OCI-LY7 (cell line): ENCODE measurements around the gene SHROOM2. TPM values are rescaled to one million over a fixed set of nuclear protein-coding genes. Genes with fewer than 3 reads are reported as not detected.

ENCODE experiments used
- BruUV-seq: library from RNA; stranded (reverse); fragments of 400-500 nt; replicated peaks from 2 replicates; lab custom pipeline; 2021; lab: Mats Ljungman, UMichigan
- CTCF ChIA-PET: fragments of 300-600 bp; sonication (Branson Sonifier 250); formaldehyde crosslinking; loops from one replicate; lab custom pipeline; 2022; ENCODE audit warnings: antibody characterized with exemption; ENCODE audit not compliant: unreplicated experiment; lab: Charles Lee
- POLR2A ChIA-PET: fragments of 300-600 bp; sonication (Branson Sonifier 250); formaldehyde crosslinking; loops from one replicate; lab custom pipeline; 2022; ENCODE audit warnings: antibody characterized with exemption; lab: Charles Lee
- DNase-seq: peaks from one replicate; pipeline ENCODE4 v3.0.0-alpha.2; 2015; ENCODE audit warnings: low spot score
- H2AFZ ChIP-seq: fragments of 200-600 bp; sonication (generic), shearing (Covaris generic); 2 replicates; pipeline ENCODE4 v1.6.1; 2014; ENCODE audit warnings: mild to moderate bottlenecking, antibody characterized with exemption, low read length, moderate library complexity
- H3K27ac ChIP-seq: fragments of 200-600 bp; sonication (generic); 2 replicates; pipeline ENCODE4 v1.5.1; 2014; ENCODE audit warnings: mixed run types, low read depth, mild to moderate bottlenecking, moderate library complexity, low read length, inconsistent platforms; ENCODE audit not compliant: poor library complexity, severe bottlenecking
- H3K36me3 ChIP-seq: fragments of 200-600 bp; sonication (generic); 2 replicates; pipeline ENCODE4 v1.6.1; 2014; ENCODE audit warnings: mild to moderate bottlenecking, antibody characterized with exemption, low read length, moderate library complexity, mixed read lengths; ENCODE audit not compliant: insufficient read depth
- H3K4me1 ChIP-seq: fragments of 200-600 bp; sonication (generic); 2 replicates; pipeline ENCODE4 v1.5.1; 2014; ENCODE audit warnings: mild to moderate bottlenecking, low read length; ENCODE audit not compliant: insufficient read depth, poor library complexity, severe bottlenecking
- H3K4me2 ChIP-seq: fragments of 200-600 bp; sonication (generic); 2 replicates; pipeline ENCODE4 v1.6.1; 2014; ENCODE audit warnings: mild to moderate bottlenecking, low read length
- H3K4me3 ChIP-seq: fragments of 200-600 bp; sonication (generic); 2 replicates; pipeline ENCODE4 v1.5.1; 2014; ENCODE audit warnings: mild to moderate bottlenecking, low read depth, low read length; ENCODE audit not compliant: poor library complexity, severe bottlenecking
- H3K79me2 ChIP-seq: fragments of 200-600 bp; sonication (generic); 2 replicates; pipeline ENCODE4 v1.6.1; 2016; ENCODE audit warnings: low read depth, mild to moderate bottlenecking, low read length, moderate library complexity, mixed read lengths; ENCODE audit not compliant: insufficient read depth
- H3K9me2 ChIP-seq: fragments of 200-600 bp; sonication (generic); 2 replicates; pipeline ENCODE4 v1.6.1; 2016; ENCODE audit warnings: mild to moderate bottlenecking, low read length, mixed read lengths; ENCODE audit not compliant: insufficient read depth
- H3K9me3 ChIP-seq: fragments of 200-600 bp; sonication (generic); 2 replicates; pipeline ENCODE4 v1.6.1; 2014; ENCODE audit warnings: mild to moderate bottlenecking, mixed run types, low read length, mixed read lengths
- H4K20me1 ChIP-seq: fragments of 200-600 bp; sonication (generic); 2 replicates; pipeline ENCODE4 v1.6.1; 2014; ENCODE audit warnings: mild to moderate bottlenecking, antibody characterized with exemption, low read length, moderate library complexity, mixed read lengths; ENCODE audit not compliant: insufficient read depth
- CTCF ChIP-seq: fragments of 200-600 bp; sonication (generic); conservative IDR thresholded peaks from 2 replicates; pipeline ENCODE4 v1.5.1; 2014; ENCODE audit warnings: mild to moderate bottlenecking, antibody characterized with exemption, low read length, moderate library complexity, mixed read lengths
- EZH2phosphoT487 ChIP-seq: fragments of 200-600 bp; sonication (generic); IDR thresholded peaks from 2 replicates; pipeline ENCODE4 v1.6.1; 2018; ENCODE audit warnings: low read depth, borderline replicate concordance, mild to moderate bottlenecking, mixed run types, antibody characterized with exemption, low read length, moderate library complexity, mixed read lengths
- intact Hi-C: fragments of 100-400 bp; cut with micrococcal nuclease; formaldehyde crosslinking; loops from one replicate; pipeline ENCODE4 v1.10.0; 2022; ENCODE audit not compliant: unreplicated experiment
- total RNA-seq, 2 experiments: library from RNA; depleted of rRNA in 1 of 2; stranded (reverse); fragments of >200 nt in 1 of 2; shearing (Covaris generic) in 1 of 2; gene quantifications; 2 replicates each; pipeline ENCODE4 v1.2.3, GENCODE V29; 2014 to 2022

The SHROOM2 gene
- total RNA-seq, 2 experiments from 2014 or later: not detected

GRCh38 chrX:9921407-9921806, 135.2 kb downstream of the SHROOM2 start:
- BruUV-seq: no TSS peak
- ChIA-PET CTCF (no interaction called here), POLR2A (no interaction called here)
- no peaks in the 10 kb centered on the region for H4K20me1 ChIP-seq
- no peak overlapping the region for H3K4me2 ChIP-seq
- no peak overlapping the region for H3K4me3 ChIP-seq
- no peaks in the 10 kb centered on the region for H3K4me1 ChIP-seq
- H3K79me2 ChIP-seq: no peaks in the 10 kb centered on the region
- no peak overlapping the region for H2AFZ ChIP-seq
- H3K36me3 ChIP-seq: no peaks in the 10 kb centered on the region
- no peaks in the 10 kb centered on the region for H3K9me2 ChIP-seq
- no peak overlapping the region for H3K27ac ChIP-seq
- no peak for TF ChIP-seq EZH2phosphoT487
- no peak for TF ChIP-seq CTCF
- no peaks in the 10 kb centered on the region for H3K9me3 ChIP-seq
- intact Hi-C loops: no loop called here
- no peak for DNase-seq

- DNase-seq: no peak
- Histone ChIP-seq H4K20me1 (no peaks in the 10 kb centered on the region), H3K4me1 (no peaks in the 10 kb centered on the region), H3K9me3 (no peaks in the 10 kb centered on the region), H3K36me3 (no peaks in the 10 kb centered on the region), H3K27ac (no peak overlapping the region), H3K9me2 (no peaks in the 10 kb centered on the region), H3K4me3 (no peak overlapping the region), H2AFZ (no peak overlapping the region), H3K79me2 (no peaks in the 10 kb centered on the region), H3K4me2 (no peak overlapping the region)
- no TSS peak for BruUV-seq
- ChIA-PET POLR2A (no interaction called here), CTCF (no interaction called here)
- intact Hi-C loops: no loop called here
- TF ChIP-seq EZH2phosphoT487 (no peak), CTCF (no peak)
These were observed 137.1 kb downstream of the SHROOM2 start for GRCh38 chrX:9923357-9923756.

GRCh38 chrX:9926002-9926401, 139.8 kb downstream of the SHROOM2 start:
- DNase-seq: no peak
- BruUV-seq: no TSS peak
- H3K4me2 ChIP-seq: no peak overlapping the region
- H3K4me3 ChIP-seq: no peak overlapping the region
- H3K9me2 ChIP-seq: no peaks in the 10 kb centered on the region
- TF ChIP-seq CTCF: no peak
- TF ChIP-seq EZH2phosphoT487: no peak
- no peaks in the 10 kb centered on the region for H3K9me3 ChIP-seq
- H3K36me3 ChIP-seq: no peaks in the 10 kb centered on the region
- no peak overlapping the region for H3K27ac ChIP-seq
- H3K79me2 ChIP-seq: no peaks in the 10 kb centered on the region
- POLR2A ChIA-PET: no interaction called here
- no peak overlapping the region for H2AFZ ChIP-seq
- CTCF ChIA-PET: no interaction called here
- intact Hi-C loops: no loop called here
- no peaks in the 10 kb centered on the region for H4K20me1 ChIP-seq
- no peaks in the 10 kb centered on the region for H3K4me1 ChIP-seq
